Measurements from ENCODE around the gene KCNIP4. TPM values are rescaled to one million over a fixed set of nuclear protein-coding genes. Genes with fewer than 3 reads are reported as not detected.

The KCNIP4 gene
- total RNA-seq, 1 donor from 2014 or later: not detected

GRCh38 chr4:21885770-21886169, 62.8 kb downstream of the KCNIP4 start:
- Mint-ChIP-seq H3K36me3 (ENCODE audit: low read depth) (no peaks in the 10 kb centered on the region), H3K27ac (ENCODE audit: unreplicated experiment) (no peak overlapping the region), H3K4me3 (ENCODE audit: unreplicated experiment) (no peak overlapping the region), H3K27me3 (ENCODE audit: low read depth) (no peaks in the 10 kb centered on the region), H3K9me3 (ENCODE audit: low read depth) (peaks cover 15% of the 10 kb centered on the region), H3K4me1 (ENCODE audit: low read depth) (peaks cover 17% of the 10 kb centered on the region)
- DNase-seq (ENCODE audit: low spot score): no peak
- TF ChIP-seq CTCF (IDR thresholded peaks at IDR 0.05): no peak

DNA sequence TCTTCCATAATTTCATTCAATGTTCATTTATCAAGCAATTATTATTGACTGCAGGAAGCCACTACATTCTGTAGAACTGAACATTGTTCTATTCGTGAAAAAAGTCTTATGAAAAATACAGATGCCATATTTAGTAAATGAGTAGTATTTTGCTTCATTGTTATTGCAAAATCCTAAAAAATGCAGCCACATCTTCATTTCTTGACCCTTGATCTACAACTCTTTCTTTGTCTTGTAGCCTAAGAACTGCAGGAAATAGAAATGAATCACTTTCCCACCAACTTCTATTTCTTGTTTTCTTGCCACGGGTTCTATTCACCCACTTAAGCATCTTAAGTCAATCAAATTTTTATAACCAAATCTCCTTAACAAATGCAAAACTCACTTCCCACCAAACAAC, 63.3 kb downstream of the KCNIP4 start:
- H3K27me3 Mint-ChIP-seq (ENCODE audit: low read depth): no peaks in the 10 kb centered on the region
- no peak overlapping the region for H3K27ac Mint-ChIP-seq (ENCODE audit: unreplicated experiment)
- peaks cover 17% of the 10 kb centered on the region for H3K4me1 Mint-ChIP-seq (ENCODE audit: low read depth)
- DNase-seq (ENCODE audit: low spot score): no peak
- no peak for TF ChIP-seq CTCF (IDR thresholded peaks at IDR 0.05)
- no peaks in the 10 kb centered on the region for H3K36me3 Mint-ChIP-seq (ENCODE audit: low read depth)
- no peak overlapping the region for H3K4me3 Mint-ChIP-seq (ENCODE audit: unreplicated experiment)
- peaks cover 15% of the 10 kb centered on the region for H3K9me3 Mint-ChIP-seq (ENCODE audit: low read depth)

DNA sequence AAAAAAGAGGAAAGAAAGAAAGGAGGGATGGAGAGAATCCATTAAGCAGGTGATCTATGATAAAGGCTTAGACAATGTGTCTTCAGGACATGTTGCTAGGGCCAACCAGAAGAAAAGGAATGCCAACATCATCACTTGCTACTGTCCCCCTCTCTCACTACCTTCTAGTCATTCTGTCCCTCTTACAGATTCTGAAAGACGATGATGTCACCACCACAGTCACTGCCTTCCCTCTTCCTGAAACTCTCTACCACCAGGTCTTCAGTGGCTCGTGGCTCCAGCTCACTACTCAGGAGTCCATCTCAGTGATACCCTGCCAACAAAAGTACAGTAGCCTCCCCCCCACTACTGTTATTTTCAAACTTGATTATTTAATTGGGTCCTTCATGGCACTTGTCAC, 64.0 kb downstream of the KCNIP4 start:
- Mint-ChIP-seq H3K27me3 (ENCODE audit: low read depth) (no peaks in the 10 kb centered on the region), H3K9me3 (ENCODE audit: low read depth) (peaks cover 15% of the 10 kb centered on the region), H3K4me1 (ENCODE audit: low read depth) (peaks cover 17% of the 10 kb centered on the region), H3K36me3 (ENCODE audit: low read depth) (no peaks in the 10 kb centered on the region), H3K4me3 (ENCODE audit: unreplicated experiment) (no peak overlapping the region), H3K27ac (ENCODE audit: unreplicated experiment) (no peak overlapping the region)
- no peak for TF ChIP-seq CTCF (IDR thresholded peaks at IDR 0.05)
- no peak for DNase-seq (ENCODE audit: low spot score)

DNA sequence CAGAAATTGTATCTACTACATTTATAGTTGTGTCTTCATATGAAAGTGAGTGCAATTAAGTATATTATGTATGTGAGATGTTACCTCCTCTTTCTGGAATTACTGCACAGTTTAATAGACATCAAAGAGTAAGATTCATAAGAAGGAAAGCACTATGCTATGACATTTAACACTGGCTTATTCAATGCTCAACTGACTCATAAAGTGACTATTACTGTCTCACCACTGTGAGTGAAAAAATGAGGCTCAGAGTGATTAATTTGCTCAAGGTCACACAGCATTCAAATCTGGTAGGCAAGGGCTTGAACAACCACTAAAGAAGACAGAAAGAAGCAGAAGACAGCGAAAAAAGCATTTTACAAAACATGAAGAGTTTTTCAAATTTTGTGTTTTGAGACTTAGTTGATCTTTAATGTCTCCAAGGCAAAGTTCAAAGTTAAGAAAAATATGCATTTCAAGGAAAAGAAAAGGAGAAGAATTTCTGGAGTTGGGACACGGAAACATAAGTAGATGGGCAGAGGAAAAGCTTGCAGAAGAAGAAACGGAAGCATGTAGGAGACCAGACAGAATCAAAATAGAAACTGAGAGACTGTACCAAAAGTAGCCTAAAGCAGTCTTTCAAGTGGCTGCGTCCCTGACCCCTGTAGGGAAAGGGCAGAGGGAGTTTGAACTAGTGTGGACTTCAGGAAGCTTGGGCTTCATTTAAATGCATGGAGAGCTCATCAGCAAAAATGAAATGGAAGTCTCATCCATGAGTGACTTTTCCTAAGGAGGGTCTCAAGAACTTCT, 66.3 kb downstream of the KCNIP4 start:
- TF ChIP-seq CTCF (IDR thresholded peaks at IDR 0.05): no peak
- Mint-ChIP-seq H3K27ac (ENCODE audit: unreplicated experiment) (no peak overlapping the region), H3K9me3 (ENCODE audit: low read depth) (peaks cover 4% of the 10 kb centered on the region), H3K36me3 (ENCODE audit: low read depth) (no peaks in the 10 kb centered on the region), H3K4me1 (ENCODE audit: low read depth) (peaks cover 6% of the 10 kb centered on the region), H3K27me3 (ENCODE audit: low read depth) (no peaks in the 10 kb centered on the region), H3K4me3 (ENCODE audit: unreplicated experiment) (no peak overlapping the region)
- DNase-seq (ENCODE audit: low spot score): no peak

GRCh38 chr4:21879187-21879586, 69.4 kb downstream of the KCNIP4 start:
- no peaks in the 10 kb centered on the region for H3K9me3 Mint-ChIP-seq (ENCODE audit: low read depth)
- no peak for DNase-seq (ENCODE audit: low spot score)
- no peaks in the 10 kb centered on the region for H3K36me3 Mint-ChIP-seq (ENCODE audit: low read depth)
- H3K4me3 Mint-ChIP-seq (ENCODE audit: unreplicated experiment): no peak overlapping the region
- TF ChIP-seq CTCF (IDR thresholded peaks at IDR 0.05): peak; percentile 32
- H3K27me3 Mint-ChIP-seq (ENCODE audit: low read depth): peaks cover 3% of the 10 kb centered on the region
- peaks cover 6% of the 10 kb centered on the region for H3K4me1 Mint-ChIP-seq (ENCODE audit: low read depth)
- H3K27ac Mint-ChIP-seq (ENCODE audit: unreplicated experiment): no peak overlapping the region
